Measurements from ENCODE around the gene BEST4.
"Not testable (repeated sequence)": the region's sequence is repeated elsewhere in the genome, so short reads cannot be mapped to it uniquely, and the experiment has no call there.

BEST4 gene

GRCh38 chr1:44788120-44788860 lies at the start of gene BEST4:
TSS of gene BEST4 (minus strand) at chr1:44788170. CDS start at chr1:44787705, 465 bp downstream.
- no peak for DNase-seq (ENCODE audit: low read depth)

GRCh38 chr1:44835738-44836675 lies 48.0 kb upstream of the BEST4 start:
- DNase-seq (ENCODE audit: low read depth): peak; percentile 67

- DNase-seq (ENCODE audit: low read depth): no peak
Observed at GRCh38 chr1:44834328-44834727, 46.4 kb upstream of the BEST4 start.

- no peak for DNase-seq (ENCODE audit: low read depth)
Observed at GRCh38 chr1:44832056-44832705, 44.2 kb upstream of the BEST4 start.

- DNase-seq (ENCODE audit: low read depth): no peak
Observed at GRCh38 chr1:44831516-44831915, 43.5 kb upstream of the BEST4 start.

GRCh38 chr1:44830900-44831304 lies 42.9 kb upstream of the BEST4 start:
- DNase-seq (ENCODE audit: low read depth): no peak

- no peak for DNase-seq (ENCODE audit: low read depth)
Observed at GRCh38 chr1:44829506-44830384, 41.8 kb upstream of the BEST4 start.

GRCh38 chr1:44828841-44829440 lies 41.0 kb upstream of the BEST4 start:
- DNase-seq (ENCODE audit: low read depth): no peak

GRCh38 chr1:44828003-44828651 lies 40.2 kb upstream of the BEST4 start:
- no peak for DNase-seq (ENCODE audit: low read depth)

GRCh38 chr1:44827197-44828002 lies 39.4 kb upstream of the BEST4 start:
- DNase-seq (ENCODE audit: low read depth): no peak

GRCh38 chr1:44826375-44827196 lies 38.6 kb upstream of the BEST4 start:
- DNase-seq (ENCODE audit: low read depth): no peak

- DNase-seq (ENCODE audit: low read depth): not testable (repeated sequence)
Observed at GRCh38 chr1:44824392-44824791, 36.4 kb upstream of the BEST4 start.

- no peak for DNase-seq (ENCODE audit: low read depth)
Observed at GRCh38 chr1:44822981-44823451, 35.0 kb upstream of the BEST4 start.

- no peak for DNase-seq (ENCODE audit: low read depth)
Observed at GRCh38 chr1:44822131-44822701, 34.2 kb upstream of the BEST4 start.

- no peak for DNase-seq (ENCODE audit: low read depth)
Observed at GRCh38 chr1:44821240-44821715, 33.3 kb upstream of the BEST4 start.

- no peak for DNase-seq (ENCODE audit: low read depth)
Observed at GRCh38 chr1:44820328-44821239, 32.6 kb upstream of the BEST4 start.
